ENCODE results near the gene ZFHX3.

DNA sequence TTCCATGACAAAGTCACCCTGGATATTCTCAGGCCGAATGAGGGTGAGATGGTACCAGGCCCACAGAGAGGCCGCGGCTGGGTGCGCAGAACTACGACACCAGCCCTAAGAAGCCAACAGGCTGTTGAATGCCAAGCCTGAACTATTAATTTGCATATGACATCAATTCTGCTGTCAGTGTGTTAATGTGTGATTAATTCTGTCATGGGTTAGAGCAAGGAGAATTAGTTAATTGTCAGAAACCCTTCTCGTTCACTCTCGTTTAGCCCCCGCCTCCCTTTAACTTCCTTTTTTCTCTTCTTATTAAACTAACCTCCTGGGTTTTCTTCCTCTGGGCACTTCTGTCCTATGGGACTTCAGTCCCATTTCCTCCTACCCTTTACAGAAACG, 123.4 kb downstream of the ZFHX3 start:
- no peak for TF ChIP-seq CEBPZ (IDR thresholded peaks at IDR 0.05; ENCODE audit: low read depth, low read length)
- no peak for TF ChIP-seq SIN3A (IDR thresholded peaks at IDR 0.05; ENCODE audit: low read depth, low read length)
- TF ChIP-seq, protein P1, sequence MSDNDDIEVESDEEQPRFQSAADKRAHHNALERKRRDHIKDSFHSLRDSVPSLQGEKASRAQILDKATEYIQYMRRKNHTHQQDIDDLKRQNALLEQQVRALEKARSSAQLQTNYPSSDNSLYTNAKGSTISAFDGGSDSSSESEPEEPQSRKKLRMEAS (IDR thresholded peaks at IDR 0.05; ENCODE audit: low read depth, low read length) = no peak
- TF ChIP-seq CTCF (IDR thresholded peaks at IDR 0.05 in 2 of 3, conservative IDR thresholded peaks at IDR 0.05 in 1 of 3; ENCODE audit: control insufficient read depth in 2 of 3, extremely low read depth in 1 of 3, insufficient read depth in 1 of 3, low read depth in 3 of 3, low read length in 3 of 3) = no peak
- TF ChIP-seq ETV6 (conservative IDR thresholded peaks at IDR 0.05 in 1 of 2, IDR thresholded peaks at IDR 0.05 in 1 of 2; ENCODE audit: borderline replicate concordance in 1 of 2, low read depth in 1 of 2) = no peak
- no peak for TF ChIP-seq SRF (IDR thresholded peaks at IDR 0.05; ENCODE audit: low read depth in 2 of 2, low read length in 2 of 2)
- no peak for TF ChIP-seq NFYA (IDR thresholded peaks at IDR 0.05; ENCODE audit: borderline replicate concordance, low read depth, low read length)
- no peak for TF ChIP-seq SP1 (IDR thresholded peaks at IDR 0.05; ENCODE audit: low read depth, low read length)
- TF ChIP-seq YY1 (IDR thresholded peaks at IDR 0.05; ENCODE audit: low read depth, low read length) = no peak
